ENCODE results near the gene CR1. TPM values are rescaled to one million over a fixed set of nuclear protein-coding genes. Genes with fewer than 3 reads are reported as not detected.

CR1 gene
- total RNA-seq, 4 donors from 2014 or later = 0.56 to 1.0 (median 0.66) TPM

- TF ChIP-seq CTCF (IDR thresholded peaks at IDR 0.05) (no peak), EP300 (IDR thresholded peaks at IDR 0.05) (no peak), POLR2A (IDR thresholded peaks at IDR 0.05) (no peak), POLR2AphosphoS5 (IDR thresholded peaks at IDR 0.05) (no peak)
- Histone ChIP-seq H3K27ac (no peak overlapping the region), H3K27me3 (peaks cover 21% of the 10 kb centered on the region), H3K36me3 (no peaks in the 10 kb centered on the region), H3K4me1 (no peaks in the 10 kb centered on the region), H3K4me3 (no peak overlapping the region), H3K9me3 (no peaks in the 10 kb centered on the region)
- WGBS = 85% methylated on average over 2 of the region's 2 CpGs
- no peak for DNase-seq (ENCODE audit: low spot score in 2 of 2)
These were observed 25.0 kb upstream of the CR1 start for GRCh38 chr1:207470927-207471326.

- TF ChIP-seq CTCF (IDR thresholded peaks at IDR 0.05) (no peak), EP300 (IDR thresholded peaks at IDR 0.05) (no peak)
- Histone ChIP-seq H3K4me3 (no peak overlapping the region), H3K27ac (no peak overlapping the region), H3K36me3 (no peaks in the 10 kb centered on the region), H3K27me3 (no peaks in the 10 kb centered on the region), H3K4me1 (no peaks in the 10 kb centered on the region), H3K9me3 (no peaks in the 10 kb centered on the region)
- DNase-seq (ENCODE audit: low spot score in 2 of 2) = no peak
- WGBS = 93% methylated on average over 1 of the region's 1 CpG
These were observed 21.7 kb upstream of the CR1 start for GRCh38 chr1:207474210-207474609.

GRCh38 chr1:207486198-207486597 lies 9.8 kb upstream of the CR1 start:
- Histone ChIP-seq H3K4me1 (no peaks in the 10 kb centered on the region), H3K9me3 (no peaks in the 10 kb centered on the region), H3K36me3 (no peaks in the 10 kb centered on the region), H3K4me3 (no peak overlapping the region), H3K27me3 (peaks cover 8% of the 10 kb centered on the region), H3K27ac (no peak overlapping the region)
- 90% methylated on average over 3 of the region's 3 CpGs for WGBS
- DNase-seq (ENCODE audit: low spot score in 2 of 2) = no peak
- no peak for TF ChIP-seq POLR2A (IDR thresholded peaks at IDR 0.05)
- TF ChIP-seq POLR2AphosphoS5 (IDR thresholded peaks at IDR 0.05) = no peak
- TF ChIP-seq CTCF (IDR thresholded peaks at IDR 0.05) = no peak
- no peak for TF ChIP-seq EP300 (IDR thresholded peaks at IDR 0.05)

GRCh38 chr1:207487636-207488035 lies 8.3 kb upstream of the CR1 start:
- Histone ChIP-seq H3K27me3 (peaks cover 8% of the 10 kb centered on the region), H3K27ac (no peak overlapping the region), H3K36me3 (no peaks in the 10 kb centered on the region), H3K4me1 (no peaks in the 10 kb centered on the region), H3K9me3 (no peaks in the 10 kb centered on the region), H3K4me3 (no peak overlapping the region)
- TF ChIP-seq CTCF (IDR thresholded peaks at IDR 0.05) (no peak), POLR2A (IDR thresholded peaks at IDR 0.05) (no peak), POLR2AphosphoS5 (IDR thresholded peaks at IDR 0.05) (no peak), EP300 (IDR thresholded peaks at IDR 0.05) (no peak)
- WGBS = 69% methylated on average over 4 of the region's 4 CpGs
- no peak for DNase-seq (ENCODE audit: low spot score in 2 of 2)

- peaks cover 48% of the 10 kb centered on the region for H3K27me3 ChIP-seq
These were observed 2.7 kb upstream of the CR1 start for GRCh38 chr1:207493212-207493611.

More at GRCh38 chr1:207493212-207493611, 2.7 kb upstream of the CR1 start:
- H3K4me3 ChIP-seq = no peak overlapping the region
- no peaks in the 10 kb centered on the region for H3K9me3 ChIP-seq
- no peak for DNase-seq (ENCODE audit: low spot score in 2 of 2)
- WGBS = 83% methylated on average over 3 of the region's 3 CpGs
- TF ChIP-seq POLR2A (IDR thresholded peaks at IDR 0.05) = no peak
- TF ChIP-seq CTCF (IDR thresholded peaks at IDR 0.05) = no peak
- TF ChIP-seq POLR2AphosphoS5 (IDR thresholded peaks at IDR 0.05) = no peak
- no peak for TF ChIP-seq EP300 (IDR thresholded peaks at IDR 0.05)
- H3K27ac ChIP-seq = no peak overlapping the region
- peaks cover 11% of the 10 kb centered on the region for H3K4me1 ChIP-seq
- H3K36me3 ChIP-seq = no peaks in the 10 kb centered on the region
